GM12878 (cell line): Measurements from ENCODE around the gene EHD4. TPM values are rescaled to one million over a fixed set of nuclear protein-coding genes. Genes with fewer than 3 reads are reported as not detected.

Experiments
- ATAC-seq: fragments of 200-7000 bp; cut with Tn5 transposase; 3 replicates; pipeline ENCODE4 v1.9.1; 2020; ENCODE audit warnings: mild to moderate bottlenecking, moderate library complexity
- BruUV-seq: library from RNA; stranded (reverse); fragments of 400-500 nt; replicated peaks from 2 replicates; lab custom pipeline; 2021; lab: Mats Ljungman, UMichigan
- CTCF ChIA-PET: fragments of 300-600 bp; sonication (Branson Sonifier 250); formaldehyde crosslinking; extraction: SDS; loops from one replicate; lab custom pipeline; 2021; ENCODE audit warnings: inconsistent platforms; lab: Yijun Ruan, JAX
- POLR2A ChIA-PET: fragments of 350-600 bp; formaldehyde crosslinking; extraction: SDS; loops from one replicate; lab custom pipeline; 2021; ENCODE audit warnings: inconsistent platforms; lab: Charles Lee
- RAD21 ChIA-PET: fragments of 300-600 bp; sonication (Branson Sonifier 250); formaldehyde crosslinking; loops from one replicate; lab custom pipeline; 2023; ENCODE audit warnings: antibody characterized with exemption; ENCODE audit not compliant: unreplicated experiment; lab: Charles Lee
- SMC1A ChIA-PET: fragments of 300-600 bp; sonication (Branson Sonifier 250); formaldehyde crosslinking; loops from one replicate; lab custom pipeline; 2023; ENCODE audit not compliant: unreplicated experiment, uncharacterized antibody; lab: Charles Lee
- DNase-seq: peaks from one replicate; pipeline ENCODE4 v3.0.0-alpha.2; 2011; ENCODE audit warnings: low read depth, low spot score
- FAIRE-seq: peaks from 3 replicates; lab custom pipeline; 2011; peaks lifted over from hg19 to GRCh38; lab: Jason Lieb, UNC
- H2AFZ ChIP-seq: 2 replicates; pipeline ENCODE4 v1.6.0; 2011; ENCODE audit warnings: low read depth, low read length, control low read depth; ENCODE audit not compliant: control insufficient read depth
- H3K27ac ChIP-seq: 2 replicates; pipeline ENCODE4 v1.5.1; 2011; ENCODE audit warnings: control low read depth; ENCODE audit not compliant: control insufficient read depth, insufficient read depth
- H3K27me3 ChIP-seq, 2 experiments: replicated peaks in 1 of 2; 2 replicates each; pipeline versions ENCODE4 v1.6.0 to v1.6.1; 2011; ENCODE audit warnings: low read length in 1 of 2; ENCODE audit not compliant: control insufficient read depth in 2 of 2, insufficient read depth in 2 of 2
- H3K36me3 ChIP-seq, 2 experiments: 2 replicates each; pipeline ENCODE4 v1.5.1; 2011; ENCODE audit warnings: low read length in 1 of 2; ENCODE audit not compliant: control insufficient read depth in 2 of 2, insufficient read depth in 2 of 2
- H3K4me1 ChIP-seq: 2 replicates; pipeline ENCODE4 v1.6.1; 2011; ENCODE audit warnings: mild to moderate bottlenecking, low read length, moderate library complexity, mixed read lengths; ENCODE audit not compliant: control insufficient read depth, insufficient read depth
- H3K4me2 ChIP-seq: 2 replicates; pipeline ENCODE4 v1.6.0; 2011; ENCODE audit warnings: control low read depth; ENCODE audit not compliant: control insufficient read depth, insufficient read depth
- H3K4me3 ChIP-seq: fragments of 200-600 bp; sonication (generic); 2 replicates; pipeline ENCODE4 v1.5.1; 2016
- H3K79me2 ChIP-seq: 2 replicates; pipeline ENCODE4 v1.6.0; 2011; ENCODE audit warnings: low read length; ENCODE audit not compliant: control insufficient read depth, insufficient read depth
- H3K9ac ChIP-seq: 2 replicates; pipeline ENCODE4 v1.8.0; 2011; ENCODE audit warnings: low read length, control low read depth, mixed read lengths; ENCODE audit not compliant: control insufficient read depth, insufficient read depth
- H3K9me3 ChIP-seq: replicated peaks from 3 replicates; pipeline ENCODE4 v1.5.1; 2011; ENCODE audit warnings: mild to moderate bottlenecking, low read length; ENCODE audit not compliant: control insufficient read depth, insufficient read depth
- H4K20me1 ChIP-seq: 2 replicates; pipeline ENCODE4 v1.6.0; 2011; ENCODE audit not compliant: control insufficient read depth, insufficient read depth
- CBFB ChIP-seq: IDR thresholded peaks from 2 replicates; pipeline ENCODE4 v1.6.1; 2016; ENCODE audit warnings: antibody characterized with exemption, low read depth
- CBX3 ChIP-seq: fragments of 200-600 bp; sonication (generic); IDR thresholded peaks from 2 replicates; pipeline ENCODE4 v1.6.1; 2016; ENCODE audit warnings: low read depth, borderline replicate concordance
- CHD1 ChIP-seq: IDR thresholded peaks from 2 replicates; pipeline ENCODE4 v1.6.1; 2012; ENCODE audit warnings: low read depth, low read length, improper control_type of control experiment
- CHD4 ChIP-seq: fragments of 200-600 bp; sonication (generic); IDR thresholded peaks from 2 replicates; pipeline ENCODE4 v1.6.1; 2016; ENCODE audit warnings: mild to moderate bottlenecking
- CREM ChIP-seq: IDR thresholded peaks from 2 replicates; pipeline ENCODE4 v1.6.1; 2014; ENCODE audit warnings: antibody characterized with exemption, low read depth
- CUX1 ChIP-seq: IDR thresholded peaks from 2 replicates; pipeline ENCODE4 v1.6.1; 2012; ENCODE audit warnings: improper control_type of control experiment, low read depth, low read length; ENCODE audit not compliant: insufficient replicate concordance
- E2F8 ChIP-seq: fragments of 450-650 bp; IDR thresholded peaks from 2 replicates; pipeline ENCODE4 v1.6.1; 2018; ENCODE audit warnings: mild to moderate bottlenecking, low read depth, moderate library complexity; ENCODE audit not compliant: partially characterized antibody
- ETV6 ChIP-seq, 2 experiments: fragments of 450-650 bp in 1 of 2; IDR thresholded peaks in 1 of 2; conservative IDR thresholded peaks in 1 of 2; 2 replicates each; pipeline ENCODE4 v1.6.1; 2014; ENCODE audit warnings: antibody characterized with exemption in 1 of 2, borderline replicate concordance in 1 of 2, low read depth in 1 of 2, mild to moderate bottlenecking in 1 of 2, moderate library complexity in 1 of 2
- EZH2 ChIP-seq: IDR thresholded peaks from 2 replicates; pipeline ENCODE4 v1.6.1; 2012; ENCODE audit warnings: low read depth, mild to moderate bottlenecking, control low read depth, inconsistent platforms, low read length, borderline replicate concordance; ENCODE audit not compliant: control insufficient read depth
- FOXK2 ChIP-seq: fragments of 450-650 bp; IDR thresholded peaks from 2 replicates; pipeline ENCODE4 v1.6.1; 2017; ENCODE audit warnings: mild to moderate bottlenecking, moderate library complexity
- GABPA ChIP-seq: IDR thresholded peaks from 2 replicates; pipeline ENCODE4 v1.6.1; 2014; ENCODE audit warnings: antibody characterized with exemption, low read depth, mild to moderate bottlenecking, inconsistent platforms
- HCFC1 ChIP-seq: fragments of 150-350 bp; IDR thresholded peaks from 2 replicates; pipeline ENCODE4 v1.6.1; 2014; ENCODE audit warnings: low read length
- HDAC2 ChIP-seq: fragments of 200-600 bp; sonication (generic); IDR thresholded peaks from 2 replicates; pipeline ENCODE4 v1.6.1; 2017
- NR2C2 ChIP-seq: IDR thresholded peaks from 2 replicates; pipeline ENCODE4 v1.6.1; 2011; ENCODE audit warnings: borderline replicate concordance, low read depth; ENCODE audit not compliant: control insufficient read depth, insufficient read length
- SIX5 ChIP-seq: IDR thresholded peaks from 2 replicates; pipeline ENCODE4 v1.6.1; 2011; ENCODE audit warnings: mild to moderate bottlenecking, low read depth, low read length, moderate library complexity; ENCODE audit not compliant: severe bottlenecking
- SUZ12 ChIP-seq: fragments of 200-600 bp; sonication (generic); IDR thresholded peaks from one replicate; pipeline ENCODE4 v1.6.1; 2018; ENCODE audit warnings: antibody characterized with exemption, mild to moderate bottlenecking; ENCODE audit not compliant: unreplicated experiment
- TAF1 ChIP-seq: IDR thresholded peaks from 2 replicates; pipeline ENCODE4 v1.6.1; 2011; ENCODE audit warnings: mild to moderate bottlenecking, low read depth, low read length, borderline replicate concordance
- WGBS: methylation state at CpG from one replicate; pipeline ENCODE4 v1.1.6; 2016; ENCODE audit warnings: low lambda C conversion rate; ENCODE audit not compliant: insufficient replicate concordance, insufficient coverage; ENCODE audit errors: missing lambda C conversion rate; 5-methylcytosine and 5-hydroxymethylcytosine counted together
- in situ Hi-C: fragments of 300-500 bp; cut with MboI; formaldehyde crosslinking; loops from 9 replicates; pipeline ENCODE4 v1.14.3; 2018; ENCODE audit warnings: mixed read lengths
- intact Hi-C: fragments of 100-400 bp; cut with micrococcal nuclease; formaldehyde crosslinking; loops from one replicate; pipeline ENCODE4 v1.14.2; 2022; ENCODE audit not compliant: unreplicated experiment
- polyA plus RNA-seq, 11 experiments: library from polyadenylated mRNA; depleted of rRNA in 4 of 11; unstranded in 6 of 11; stranded (reverse) in 5 of 11; fragments of >200 nt; fragmentation: Nextera tagmentation in 4 of 11; fragmentation: Illumina TruSeq in 1 of 11; extraction: Ambion mirVana in 4 of 11; extraction: Trizol in 1 of 11; gene quantifications; 1 replicate in 1 of 11; 2 replicates in 10 of 11; pipeline versions ENCODE4 v1.2.1 to v1.2.3, GENCODE V29; 2011 to 2016; ENCODE audit warnings: inconsistent platforms in 2 of 11, missing spikeins in 2 of 11, low read depth in 1 of 11
- total RNA-seq, 4 experiments: library from RNA; depleted of rRNA in 3 of 4; stranded (reverse); fragments of >200 nt in 3 of 4; fragmentation: Illumina TruSeq in 1 of 4; extraction: Trizol in 1 of 4; gene quantifications; 2 replicates each; pipeline versions ENCODE4 v1.2.1 to v1.2.3, GENCODE V29; 2013 to 2021

The EHD4 gene
- total and polyA plus RNA-seq, 10 of the 15 experiments (the other 5 are each of a cell fraction or from before 2014, with no cell fraction given) = 4.2 to 62.9 (median 44.7) TPM

GRCh38 chr15:41847981-41848380 is 124.4 kb downstream of the EHD4 start:
- ChIA-PET RAD21 (no interaction called here), SMC1A (no interaction called here), CTCF (no interaction called here), POLR2A (no interaction called here)
- DNase-seq = no peak
- FAIRE-seq = no peak
- no peaks in the 10 kb centered on the region; the same call in 1 of the 2 replicates for H4K20me1 ChIP-seq
- no peak overlapping the region for H3K4me2 ChIP-seq
- no peaks in the 10 kb centered on the region; a peak in 1 of 4 replicates for H3K36me3 ChIP-seq
- H3K4me3 ChIP-seq = no peak overlapping the region
- 95% methylated on average over 9 of the region's 9 CpGs for WGBS
- ATAC-seq = no peak
- TF ChIP-seq GABPA (no peak), NR2C2 (no peak), EZH2 (no peak), CHD4 (no peak), HCFC1 (no peak), ETV6 (conservative IDR thresholded peaks at IDR 0.05 in 1 of 2, IDR thresholded peaks at IDR 0.05 in 1 of 2; ENCODE audit: borderline replicate concordance in 1 of 2, low read depth in 1 of 2) (no peak), E2F8 (no peak), HDAC2 (no peak), CUX1 (no peak), TAF1 (no peak), CHD1 (no peak), FOXK2 (no peak), CBX3 (no peak), SIX5 (no peak), CREM (no peak), SUZ12 (no peak), CBFB (no peak)
- no TSS peak for BruUV-seq
- H3K9me3 ChIP-seq = no peaks in the 10 kb centered on the region
- no peak overlapping the region for H3K9ac ChIP-seq
- intact Hi-C loops = no loop called here
- no peaks in the 10 kb centered on the region for H3K79me2 ChIP-seq
- in situ Hi-C loops = no loop called here
- H3K27me3 ChIP-seq = no peaks in the 10 kb centered on the region
- H3K4me1 ChIP-seq = no peaks in the 10 kb centered on the region
- H3K27ac ChIP-seq = no peak overlapping the region
- no peak overlapping the region for H2AFZ ChIP-seq
